Measurements from ENCODE around the gene FAM131C.

The FAM131C gene

GRCh38 chr1:16020325-16020724 lies 53.1 kb downstream of the FAM131C start:
- no peak for TF ChIP-seq CTCF (IDR thresholded peaks at IDR 0.05)
- DNase-seq = no peak
- intact Hi-C loops (cut with DNase I; ENCODE audit: low total_unique reads) = no loop called here
- H3K4me3 ChIP-seq = no peak overlapping the region
- H3K27ac ChIP-seq = peak overlapping the region; percentile 89 to 99
- H3K27me3 ChIP-seq = no peaks in the 10 kb centered on the region
- peaks cover 12 to 44% (median 38%) of the 10 kb centered on the region in 4 donors for H3K4me1 ChIP-seq
- H3K36me3 ChIP-seq = peaks cover 0 to 4% (median 0%) of the 10 kb centered on the region in 3 donors
- H3K9me3 ChIP-seq = no peaks in the 10 kb centered on the region

- H3K27ac ChIP-seq = peak overlapping the region; percentile 89 to 99
- no peaks in the 10 kb centered on the region for H3K27me3 ChIP-seq
- intact Hi-C loops (cut with DNase I; ENCODE audit: low total_unique reads) = no loop called here
- peaks cover 12 to 49% (median 44%) of the 10 kb centered on the region in 4 donors for H3K4me1 ChIP-seq
- H3K36me3 ChIP-seq = peaks cover 0 to 5% (median 0%) of the 10 kb centered on the region in 3 donors
- TF ChIP-seq CTCF (IDR thresholded peaks at IDR 0.05) = no peak
- peak overlapping the region in 1 of 2 donors; percentile 60 for H3K4me3 ChIP-seq
- H3K9me3 ChIP-seq = no peaks in the 10 kb centered on the region
- DNase-seq = peak in 1 of 2 donors; percentile 90
Measured at GRCh38 chr1:16019644-16020277, 53.7 kb downstream of the FAM131C start.

- intact Hi-C loops (cut with DNase I; ENCODE audit: low total_unique reads) = no loop called here
- Histone ChIP-seq H3K4me3 (peak overlapping the region; percentile 60 to 81), H3K4me1 (peaks cover 12 to 57% (median 52%) of the 10 kb centered on the region in 4 donors), H3K27me3 (no peaks in the 10 kb centered on the region), H3K27ac (peak overlapping the region; percentile 89 to 99), H3K9me3 (no peaks in the 10 kb centered on the region), H3K36me3 (peaks cover 0 to 5% (median 0%) of the 10 kb centered on the region in 3 donors)
- DNase-seq = no peak
- no peak for TF ChIP-seq CTCF (IDR thresholded peaks at IDR 0.05)
Measured at GRCh38 chr1:16018749-16019643, 54.5 kb downstream of the FAM131C start.

- Histone ChIP-seq H3K4me3 (peak overlapping the region; percentile 60 to 81), H3K27ac (peak overlapping the region; percentile 89 to 99), H3K27me3 (no peaks in the 10 kb centered on the region), H3K9me3 (no peaks in the 10 kb centered on the region), H3K36me3 (peaks cover 0 to 5% (median 0%) of the 10 kb centered on the region in 3 donors), H3K4me1 (peaks cover 12 to 64% (median 59%) of the 10 kb centered on the region in 4 donors)
- no peak for TF ChIP-seq CTCF (IDR thresholded peaks at IDR 0.05)
- intact Hi-C loops (cut with DNase I; ENCODE audit: low total_unique reads) = no loop called here
- DNase-seq = peak in 1 of 2 donors; percentile 78
Measured at GRCh38 chr1:16018308-16018707, 55.1 kb downstream of the FAM131C start.

- H3K27me3 ChIP-seq = no peaks in the 10 kb centered on the region
- no peak for TF ChIP-seq CTCF (IDR thresholded peaks at IDR 0.05)
- H3K4me3 ChIP-seq = peak within 1 kb of the TSS; percentile 60 to 81
- peaks cover 0 to 5% (median 0%) of the 10 kb centered on the region in 3 donors for H3K36me3 ChIP-seq
- peak within 1 kb of the TSS; percentile 89 to 99 for H3K27ac ChIP-seq
- DNase-seq = peak; percentile 89 to 98
- intact Hi-C loops (cut with DNase I; ENCODE audit: low total_unique reads) = no loop called here
- no peaks in the 10 kb centered on the region for H3K9me3 ChIP-seq
- peaks cover 12 to 70% (median 64%) of the 10 kb centered on the region in 4 donors for H3K4me1 ChIP-seq
Measured at GRCh38 chr1:16017461-16018303, 55.8 kb downstream of the FAM131C start, which contains the start of gene HSPB7. HSPB7 (minus strand) TSS chr1:16018043; CDS start chr1:16017963, 80 bp downstream.

All from tibial artery (tissue), 4 donors.